Motor neuron (in vitro differentiated cells): ENCODE data around the gene ARHGAP8. TPM values are rescaled to one million over a fixed set of nuclear protein-coding genes. Genes with fewer than 3 reads are reported as not detected.

Experiments
- ATAC-seq, 8 experiments: fragments of 200-7000 bp; cut with Tn5 transposase; replicated peaks in 6 of 8; 2 replicates each; pipeline ENCODE4 v1.8.0; 2021; ENCODE audit warnings: mild to moderate bottlenecking in 8 of 8, moderate library complexity in 8 of 8
- H3K27ac ChIP-seq, 2 donors: fragments of 250-450 bp; sonication (Bioruptor Pico); 2 replicates each; pipeline ENCODE4 v1.9.0; 2021; ENCODE audit warnings: antibody characterized with exemption in 2 of 2, mild to moderate bottlenecking in 2 of 2, moderate library complexity in 1 of 2
- H3K4me1 ChIP-seq, 2 donors: fragments of 250-450 bp; sonication (Bioruptor Pico); replicated peaks in 1 of 2; 2 replicates each; pipeline ENCODE4 v1.6.1; 2021; ENCODE audit warnings: antibody characterized with exemption in 2 of 2, mild to moderate bottlenecking in 2 of 2, moderate library complexity in 1 of 2
- H3K4me3 ChIP-seq, 5 donors: fragments of 250-450 bp; sonication (Bioruptor Pico); 2 replicates each; pipeline ENCODE4 v1.9.0; 2021; ENCODE audit warnings: antibody characterized with exemption in 5 of 5, mild to moderate bottlenecking in 5 of 5, moderate library complexity in 4 of 5
- WGBS, 10 experiments: fragments of 450-650 bp; shearing (Covaris generic); methylation state at CpG; one replicate each; pipeline ENCODE4 v1.0.0; 2022; 5-methylcytosine and 5-hydroxymethylcytosine counted together
- in situ Hi-C, 9 experiments: fragments of 400-800 bp; cut with MboI; loops; one replicate each; pipeline ENCODE4 v1.15.0; 2021; ENCODE audit warnings: low sequenced_read_pairs in 9 of 9, low pct_unique_long_range_greater_than_20kb in 2 of 9; ENCODE audit not compliant: unreplicated experiment in 9 of 9
- total RNA-seq, 8 experiments: library from RNA; unstranded; fragments of 300-600 nt; gene quantifications; 2 replicates each; pipeline versions ENCODE4 v1.2.3 to v1.2.4, GENCODE V29; 2022

The ARHGAP8 gene
- total RNA-seq, 8 experiments from 2014 or later = 0.25 to 3.6 (median 1.5) TPM; not detected in 1

- in situ Hi-C loops = loop anchor here in 2 of 9 experiments (25.0 kb wide), 1 partner anchor 279 kb away; no protein-coding TSS in a partner anchor
- H3K4me3 ChIP-seq = no peak overlapping the region
- no peaks in the 10 kb centered on the region for H3K4me1 ChIP-seq
- peak in 1 of 8 experiments; percentile 60 for ATAC-seq
- H3K27ac ChIP-seq = no peak overlapping the region
- 31 to 100% (median 87%) methylated on average over 1 to 6 of the region's 21 CpGs; no CpG with 5 or more reads in 2 of the 10 experiments for WGBS, 10 experiments
Observed at GRCh38 chr22:44807915-44808690, 55.7 kb downstream of the ARHGAP8 start.

GRCh38 chr22:44809456-44809855, 57.1 kb downstream of the ARHGAP8 start:
- 100% methylated on average over 2 to 5 of the region's 11 CpGs; no CpG with 5 or more reads in 6 of the 10 experiments for WGBS, 10 experiments
- no peak for ATAC-seq
- H3K4me1 ChIP-seq = no peaks in the 10 kb centered on the region
- in situ Hi-C loops = loop anchor here in 2 of 9 experiments (25.0 kb wide), 1 partner anchor 278 kb away; no protein-coding TSS in a partner anchor
- H3K27ac ChIP-seq = no peak overlapping the region
- no peak overlapping the region for H3K4me3 ChIP-seq

- Histone ChIP-seq H3K4me1 (no peaks in the 10 kb centered on the region), H3K27ac (no peak overlapping the region), H3K4me3 (no peak overlapping the region)
- in situ Hi-C loops = loop anchor here in 2 of 9 experiments (25.0 kb wide), 1 partner anchor 276 kb away; no protein-coding TSS in a partner anchor
- WGBS, 10 experiments = 74 to 100% (median 90%) methylated on average over 2 to 10 of the region's 13 CpGs; no CpG with 5 or more reads in 3 of the 10 experiments
- no peak for ATAC-seq
Observed at GRCh38 chr22:44811141-44811540, 58.8 kb downstream of the ARHGAP8 start.

GRCh38 chr22:44813416-44813815, 61.0 kb downstream of the ARHGAP8 start:
- no peak for ATAC-seq
- H3K27ac ChIP-seq = no peak overlapping the region
- WGBS, 10 experiments = 0 to 100% (median 100%) methylated on average over 1 to 2 of the region's 2 CpGs; no CpG with 5 or more reads in 2 of the 10 experiments
- no peaks in the 10 kb centered on the region for H3K4me1 ChIP-seq
- in situ Hi-C loops = loop anchor here in 2 of 9 experiments (25.0 kb wide), 1 partner anchor 274 kb away; no protein-coding TSS in a partner anchor
- no peak overlapping the region for H3K4me3 ChIP-seq

GRCh38 chr22:44814266-44815098, 62.1 kb downstream of the ARHGAP8 start:
- 65 to 100% (median 85%) methylated on average over 1 to 5 of the region's 25 CpGs; no CpG with 5 or more reads in 4 of the 10 experiments for WGBS, 10 experiments
- Histone ChIP-seq H3K4me3 (no peak overlapping the region), H3K27ac (no peak overlapping the region), H3K4me1 (no peaks in the 10 kb centered on the region)
- in situ Hi-C loops = loop anchor here in 2 of 9 experiments (25.0 kb wide), 1 partner anchor 273 kb away; no protein-coding TSS in a partner anchor
- no peak for ATAC-seq

GRCh38 chr22:44815099-44816070, 63.0 kb downstream of the ARHGAP8 start:
- WGBS, 10 experiments = 0 to 89% (median 62%) methylated on average over 1 to 10 of the region's 27 CpGs; no CpG with 5 or more reads in 3 of the 10 experiments
- no peaks in the 10 kb centered on the region for H3K4me1 ChIP-seq
- ATAC-seq = peak in 1 of 8 experiments; percentile 52
- in situ Hi-C loops = loop anchor here in 2 of 9 experiments (25.0 kb wide), 1 partner anchor 272 kb away; no protein-coding TSS in a partner anchor
- no peak overlapping the region for H3K27ac ChIP-seq
- H3K4me3 ChIP-seq = no peak overlapping the region

- ATAC-seq = no peak
- Histone ChIP-seq H3K27ac (no peak overlapping the region), H3K4me3 (no peak overlapping the region), H3K4me1 (no peaks in the 10 kb centered on the region)
- WGBS, 10 experiments = 90 to 100% (median 100%) methylated on average over 1 to 2 of the region's 11 CpGs; no CpG with 5 or more reads in 7 of the 10 experiments
- in situ Hi-C loops = loop anchor here in 2 of 9 experiments (25.0 kb wide), 1 partner anchor 271 kb away; no protein-coding TSS in a partner anchor
Observed at GRCh38 chr22:44816141-44816540, 63.8 kb downstream of the ARHGAP8 start.

GRCh38 chr22:44818727-44819126, 66.4 kb downstream of the ARHGAP8 start:
- Histone ChIP-seq H3K27ac (no peak overlapping the region), H3K4me3 (no peak overlapping the region), H3K4me1 (no peaks in the 10 kb centered on the region)
- no peak for ATAC-seq
- in situ Hi-C loops = loop anchor here in 2 of 9 experiments (25.0 kb wide), 1 partner anchor 269 kb away; no protein-coding TSS in a partner anchor
- WGBS, 10 experiments = 25 to 100% (median 86%) methylated on average over 1 to 4 of the region's 5 CpGs; no CpG with 5 or more reads in 1 of the 10 experiments

- 39 to 100% (median 68%) methylated on average over 1 to 5 of the region's 18 CpGs; no CpG with 5 or more reads in 6 of the 10 experiments for WGBS, 10 experiments
Observed at GRCh38 chr22:44819966-44820631, 67.7 kb downstream of the ARHGAP8 start.

GRCh38 chr22:44821741-44822475, 69.5 kb downstream of the ARHGAP8 start:
- Histone ChIP-seq H3K27ac (no peak overlapping the region), H3K4me1 (no peaks in the 10 kb centered on the region), H3K4me3 (no peak overlapping the region)
- peak in 2 of 8 experiments; percentile 26 to 46 for ATAC-seq
- in situ Hi-C loops = loop anchor here in 2 of 9 experiments (25.0 kb wide), 1 partner anchor 265 kb away; no protein-coding TSS in a partner anchor
- 38 to 95% (median 74%) methylated on average over 2 to 20 of the region's 24 CpGs; no CpG with 5 or more reads in 1 of the 10 experiments for WGBS, 10 experiments

More at GRCh38 chr22:44819966-44820631, 67.7 kb downstream of the ARHGAP8 start:
- Histone ChIP-seq H3K4me3 (no peak overlapping the region), H3K4me1 (no peaks in the 10 kb centered on the region), H3K27ac (no peak overlapping the region)
- in situ Hi-C loops = loop anchor here in 2 of 9 experiments (25.0 kb wide), 1 partner anchor 267 kb away; no protein-coding TSS in a partner anchor
- peak in 5 of 8 experiments; percentile 4 to 50 (median 47) for ATAC-seq
